HG03025 (cell line): ENCODE results near the gene PCBP3.
"Not testable (repeated sequence)": the region's sequence is repeated elsewhere in the genome, so short reads cannot be mapped to it uniquely, and the experiment has no call there.

Experiments
- ATAC-seq: cut with Tn5 transposase; IDR thresholded peaks from one replicate; pipeline ENCODE4 v1.9.1; 2021; ENCODE audit warnings: mild to moderate bottlenecking, moderate library complexity; ENCODE audit not compliant: unreplicated experiment, low FRiP score

Gene PCBP3

GRCh38 chr21:45883090-45883489 is 239.6 kb downstream of the PCBP3 start:
- no peak for ATAC-seq

GRCh38 chr21:45885597-45885929 is 242.0 kb downstream of the PCBP3 start:
- ATAC-seq: no peak

DNA sequence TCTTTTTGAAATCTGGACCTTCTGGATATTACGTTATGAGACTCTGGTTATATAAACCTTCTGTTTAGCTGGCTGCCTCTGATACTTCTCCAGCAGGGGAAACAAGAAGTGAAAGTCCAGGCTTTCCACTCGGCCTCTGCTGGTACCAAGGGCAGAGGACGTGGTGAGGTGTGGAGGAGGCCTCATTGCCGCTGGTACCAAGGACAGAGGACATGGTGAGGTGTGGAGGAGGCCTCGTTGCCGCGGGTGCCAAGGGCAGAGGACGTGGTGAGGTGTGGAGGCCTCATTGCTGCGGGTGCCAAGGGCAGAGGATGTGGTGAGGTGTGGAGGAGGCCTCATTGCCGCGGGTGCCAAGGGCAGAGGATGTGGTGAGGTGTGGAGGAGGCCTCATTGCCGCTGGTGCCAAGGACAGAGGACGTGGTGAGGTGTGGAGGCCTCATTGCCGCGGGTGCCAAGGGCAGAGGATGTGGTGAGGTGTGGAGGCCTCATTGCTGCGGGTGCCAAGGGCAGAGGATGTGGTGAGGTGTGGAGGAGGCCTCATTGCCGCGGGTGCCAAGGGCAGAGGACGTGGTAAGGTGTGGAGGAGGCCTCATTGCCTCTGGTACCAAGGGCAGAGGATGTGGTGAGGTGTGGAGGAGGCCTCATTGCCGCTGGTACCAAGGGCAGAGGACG is 242.5 kb downstream of the PCBP3 start:
- not testable (repeated sequence) for ATAC-seq

DNA sequence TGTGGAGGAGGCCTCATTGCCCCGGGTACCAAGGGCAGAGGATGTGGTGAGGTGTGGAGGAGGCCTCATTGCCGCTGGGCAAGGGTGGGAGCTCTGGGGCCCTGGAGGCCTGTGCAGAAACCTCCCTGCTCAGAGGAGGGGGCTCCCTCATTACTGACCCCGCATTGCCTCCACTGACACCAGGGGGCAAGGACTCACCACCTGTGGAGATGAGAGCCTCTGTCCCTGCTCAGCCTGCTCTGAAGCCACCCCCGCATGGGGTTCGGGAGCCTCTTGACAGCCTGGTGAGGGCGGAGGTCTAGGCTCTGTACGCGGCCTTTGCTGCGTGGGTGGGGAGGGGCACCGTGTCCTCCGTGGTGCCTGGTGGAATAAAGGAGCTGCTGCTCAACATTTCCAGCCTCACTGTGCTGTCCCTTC is 243.1 kb downstream of the PCBP3 start:
- no peak for ATAC-seq

GRCh38 chr21:45887120-45887611 is 243.6 kb downstream of the PCBP3 start:
- no peak for ATAC-seq

DNA sequence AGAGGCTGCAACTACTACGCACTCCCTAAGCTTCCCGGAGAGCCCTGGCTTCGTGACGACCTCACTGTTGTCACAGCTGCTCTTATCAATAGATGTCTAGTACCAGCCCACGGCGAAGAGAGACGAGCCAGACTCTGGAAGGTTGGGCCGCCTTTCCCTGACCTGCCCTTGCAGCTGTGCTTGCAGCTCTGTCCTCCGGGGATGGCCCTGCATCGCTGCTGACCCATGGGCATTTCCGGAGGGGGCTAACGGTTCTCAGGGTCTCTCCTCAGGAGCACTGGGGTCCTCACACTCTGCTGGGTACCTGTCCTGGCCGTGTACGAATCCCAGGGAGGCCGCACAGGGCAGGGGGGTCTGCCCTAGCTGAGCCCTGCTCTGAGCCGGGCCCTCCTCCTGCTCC is 244.3 kb downstream of the PCBP3 start:
- no peak for ATAC-seq

- ATAC-seq: no peak
Measured at GRCh38 chr21:45888386-45889009, 245.0 kb downstream of the PCBP3 start.

- no peak for ATAC-seq
Measured at GRCh38 chr21:45889256-45889655, 245.7 kb downstream of the PCBP3 start.

- no peak for ATAC-seq
Measured at GRCh38 chr21:45889961-45890360, 246.4 kb downstream of the PCBP3 start.

DNA sequence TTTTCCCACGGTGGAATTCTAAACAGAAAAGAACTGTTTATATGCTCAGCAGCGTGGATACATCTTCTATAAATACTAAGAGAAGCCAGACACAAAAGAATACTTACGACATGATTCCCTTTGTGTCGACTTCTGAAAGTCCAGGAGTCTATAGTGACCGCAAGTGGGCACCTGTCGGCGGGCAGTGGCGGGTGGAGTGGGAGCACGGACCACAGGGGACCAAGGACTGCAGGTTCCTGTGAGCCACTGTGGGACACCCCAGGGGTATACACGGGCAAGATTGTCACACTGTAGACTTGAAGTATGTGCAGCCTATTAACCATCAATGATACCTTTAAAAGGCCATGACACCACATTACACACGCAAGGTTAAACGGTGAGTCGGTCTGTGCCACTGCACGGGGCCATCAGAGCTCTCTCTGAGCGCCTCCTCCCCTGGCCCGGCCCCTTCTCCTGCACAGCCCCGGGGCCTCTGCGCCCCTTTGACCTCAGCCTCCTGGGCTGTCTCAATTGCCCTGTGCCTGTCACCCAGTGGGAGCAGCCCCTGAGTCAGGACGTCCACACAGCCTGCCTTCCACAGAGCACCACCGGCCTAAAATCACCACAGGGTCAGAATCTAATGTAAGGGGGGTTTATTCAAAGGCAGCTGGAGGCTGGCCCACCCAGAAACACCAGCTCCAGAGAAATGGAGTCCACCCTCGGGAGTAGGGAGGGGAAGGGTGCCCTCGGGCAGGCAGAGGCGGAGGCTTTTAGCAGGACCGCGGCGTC is 248.0 kb downstream of the PCBP3 start:
- ATAC-seq: no peak

GRCh38 chr21:45892156-45892915 is 248.8 kb downstream of the PCBP3 start:
- ATAC-seq: no peak

GRCh38 chr21:45892916-45893739 is 249.6 kb downstream of the PCBP3 start:
- no peak for ATAC-seq

- ATAC-seq: no peak
Measured at GRCh38 chr21:45893740-45894449, 250.4 kb downstream of the PCBP3 start.

DNA sequence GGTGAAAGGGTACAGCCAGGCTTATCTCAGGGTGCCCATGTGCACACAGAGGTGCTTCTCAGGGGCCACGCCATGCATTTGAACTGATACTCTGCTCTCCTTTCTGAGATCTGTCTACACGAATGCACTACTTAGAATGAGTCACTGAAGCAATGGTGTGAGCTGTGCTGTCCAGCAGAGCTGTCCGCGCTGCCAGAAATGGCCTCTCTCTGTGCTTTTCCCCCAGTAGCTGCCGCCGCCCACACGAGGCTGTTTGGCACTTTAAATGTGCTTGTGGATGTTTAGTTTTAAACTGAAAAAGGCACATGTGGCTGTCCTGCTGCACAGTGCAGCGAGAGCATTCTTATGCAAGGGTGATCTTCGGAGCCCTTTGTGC is 250.9 kb downstream of the PCBP3 start:
- no peak for ATAC-seq

DNA sequence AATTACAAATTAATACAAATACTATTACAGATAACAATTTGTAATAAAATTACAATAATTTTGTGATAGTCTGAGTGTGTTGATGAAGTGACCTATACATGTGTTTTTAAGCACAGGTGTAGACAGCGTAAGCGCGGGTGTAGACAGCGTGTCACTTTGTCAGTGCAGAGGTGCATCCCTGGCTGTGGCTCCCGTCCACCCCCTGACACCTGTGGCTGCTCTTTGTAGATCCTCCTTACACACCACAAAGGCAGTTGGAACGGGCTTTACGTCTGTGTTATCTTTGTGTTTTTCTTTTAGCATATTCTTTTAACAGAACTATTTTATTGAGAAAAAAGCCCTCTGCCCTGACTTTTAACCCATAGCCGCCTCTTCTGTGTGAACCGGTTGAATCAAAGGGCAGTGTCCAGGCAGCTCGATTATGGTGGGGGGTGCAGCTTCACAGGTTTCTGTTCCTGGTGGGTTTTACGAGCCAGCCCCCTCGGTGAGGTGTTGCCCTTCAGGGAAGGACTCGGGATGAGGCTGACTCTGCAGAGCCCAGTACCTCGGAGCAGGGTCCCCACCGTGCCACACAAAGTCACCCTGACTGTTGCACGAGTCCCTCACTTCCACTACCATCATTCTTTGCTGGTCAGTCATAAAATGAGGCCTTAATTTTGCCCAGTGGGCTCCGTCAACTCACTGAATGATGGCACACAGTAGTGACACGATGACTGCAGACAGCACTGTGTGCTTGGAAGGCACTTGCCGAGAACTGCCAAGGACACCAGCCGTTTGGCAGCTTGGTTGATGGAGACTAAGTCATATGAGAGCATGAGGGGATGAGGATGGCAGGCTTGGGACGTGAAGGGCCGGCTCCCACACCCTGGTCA is 251.6 kb downstream of the PCBP3 start:
- ATAC-seq: no peak

GRCh38 chr21:45895778-45896370 is 252.3 kb downstream of the PCBP3 start:
- ATAC-seq: no peak

GRCh38 chr21:45896431-45896830 is 252.9 kb downstream of the PCBP3 start:
- ATAC-seq: not testable (repeated sequence)
